Measurements from ENCODE around the gene CCL5. TPM values are rescaled to one million over a fixed set of nuclear protein-coding genes. Genes with fewer than 3 reads are reported as not detected.

The CCL5 gene
- total and polyA plus RNA-seq, 2 donors: 0.58 to 4.8 TPM

GRCh38 chr17:35846055-35846809, 33.9 kb downstream of the CCL5 start:
- H3K27ac ChIP-seq (ENCODE audit: low read depth): no peak overlapping the region
- DNase-seq (ENCODE audit: extremely low spot score): no peak
- 90% methylated on average over 3 of the region's 3 CpGs for WGBS
- no peak overlapping the region for H3K4me3 ChIP-seq (ENCODE audit: low read depth, low read length)
- peaks cover 13% of the 10 kb centered on the region for H3K36me3 ChIP-seq (ENCODE audit: insufficient read depth)
- no peaks in the 10 kb centered on the region for H3K4me1 ChIP-seq (ENCODE audit: insufficient read depth)

DNA sequence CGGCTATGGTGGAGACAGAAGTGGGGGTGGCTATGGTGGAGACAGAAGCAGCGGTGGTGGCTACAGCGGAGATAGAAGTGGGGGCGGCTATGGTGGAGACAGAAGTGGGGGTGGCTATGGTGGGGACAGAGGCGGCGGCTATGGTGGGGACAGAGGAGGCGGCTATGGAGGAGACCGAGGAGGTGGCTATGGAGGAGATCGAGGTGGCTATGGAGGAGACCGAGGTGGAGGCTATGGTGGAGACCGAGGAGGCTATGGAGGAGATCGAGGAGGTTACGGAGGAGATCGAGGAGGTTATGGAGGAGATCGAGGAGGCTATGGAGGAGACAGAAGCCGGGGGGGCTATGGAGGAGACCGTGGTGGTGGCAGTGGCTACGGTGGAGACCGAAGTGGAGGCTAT, 35.6 kb downstream of the CCL5 start:
- H3K4me1 ChIP-seq (ENCODE audit: insufficient read depth): no peaks in the 10 kb centered on the region
- no peak for DNase-seq (ENCODE audit: extremely low spot score)
- peaks cover 13% of the 10 kb centered on the region for H3K36me3 ChIP-seq (ENCODE audit: insufficient read depth)
- WGBS: 97% methylated on average over 19 of the region's 19 CpGs
- no peak overlapping the region for H3K27ac ChIP-seq (ENCODE audit: low read depth)
- H3K4me3 ChIP-seq (ENCODE audit: low read depth, low read length): no peak overlapping the region

DNA sequence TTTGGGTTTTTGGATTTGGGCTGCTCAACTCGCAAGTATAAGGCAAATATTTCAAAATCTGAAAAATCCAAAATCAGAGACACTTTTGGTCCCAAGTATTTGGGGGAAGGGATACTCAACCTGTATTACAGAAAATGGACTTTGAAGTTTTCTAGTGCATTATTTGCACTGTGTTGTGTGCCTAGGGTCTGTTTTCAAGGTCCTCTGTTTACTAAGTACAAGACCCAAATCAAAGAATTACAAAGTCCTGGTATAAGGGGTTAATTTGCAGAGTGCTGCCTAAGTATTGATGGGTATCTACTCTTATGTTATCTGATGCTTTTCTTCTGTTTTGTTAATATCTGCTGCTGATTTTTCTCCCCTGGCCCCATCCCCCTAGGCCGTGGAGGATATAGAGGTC, 36.5 kb downstream of the CCL5 start:
- WGBS: 91% methylated on average over 2 of the region's 2 CpGs
- H3K4me1 ChIP-seq (ENCODE audit: insufficient read depth): no peaks in the 10 kb centered on the region
- no peak overlapping the region for H3K4me3 ChIP-seq (ENCODE audit: low read depth, low read length)
- H3K27ac ChIP-seq (ENCODE audit: low read depth): no peak overlapping the region
- peaks cover 17% of the 10 kb centered on the region for H3K36me3 ChIP-seq (ENCODE audit: insufficient read depth)
- no peak for DNase-seq (ENCODE audit: extremely low spot score)

DNA sequence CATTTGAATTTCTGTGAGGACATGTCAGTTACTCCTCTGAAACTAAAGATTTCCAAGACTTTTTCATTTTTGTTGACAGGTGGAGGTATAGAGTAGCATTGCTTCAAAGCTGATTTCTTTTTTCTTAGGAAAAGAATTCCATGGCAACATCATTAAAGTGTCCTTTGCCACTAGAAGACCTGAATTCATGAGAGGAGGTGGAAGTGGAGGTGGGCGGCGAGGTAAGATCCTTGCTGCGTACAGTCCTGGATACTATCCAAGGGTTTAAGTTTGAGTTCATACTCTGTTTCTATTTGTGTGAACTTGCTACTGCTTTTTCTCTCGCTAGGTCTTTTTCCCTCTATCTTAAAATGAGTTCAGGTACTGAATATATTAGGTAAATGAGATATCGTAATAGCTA, 37.9 kb downstream of the CCL5 start:
- Histone ChIP-seq H3K4me1 (ENCODE audit: insufficient read depth) (no peaks in the 10 kb centered on the region), H3K27ac (ENCODE audit: low read depth) (no peak overlapping the region), H3K4me3 (ENCODE audit: low read depth, low read length) (no peak overlapping the region), H3K36me3 (ENCODE audit: insufficient read depth) (peaks cover 10% of the 10 kb centered on the region)
- WGBS: 97% methylated on average over 5 of the region's 5 CpGs
- DNase-seq (ENCODE audit: extremely low spot score): no peak

- no peak for DNase-seq (ENCODE audit: extremely low spot score)
- Histone ChIP-seq H3K4me3 (ENCODE audit: low read depth, low read length) (no peak overlapping the region), H3K27ac (ENCODE audit: low read depth) (no peak overlapping the region), H3K36me3 (ENCODE audit: insufficient read depth) (peaks cover 9% of the 10 kb centered on the region), H3K4me1 (ENCODE audit: insufficient read depth) (no peaks in the 10 kb centered on the region)
- WGBS: 83% methylated on average over 4 of the region's 4 CpGs
Observed at GRCh38 chr17:35841505-35841904, 38.7 kb downstream of the CCL5 start.

DNA sequence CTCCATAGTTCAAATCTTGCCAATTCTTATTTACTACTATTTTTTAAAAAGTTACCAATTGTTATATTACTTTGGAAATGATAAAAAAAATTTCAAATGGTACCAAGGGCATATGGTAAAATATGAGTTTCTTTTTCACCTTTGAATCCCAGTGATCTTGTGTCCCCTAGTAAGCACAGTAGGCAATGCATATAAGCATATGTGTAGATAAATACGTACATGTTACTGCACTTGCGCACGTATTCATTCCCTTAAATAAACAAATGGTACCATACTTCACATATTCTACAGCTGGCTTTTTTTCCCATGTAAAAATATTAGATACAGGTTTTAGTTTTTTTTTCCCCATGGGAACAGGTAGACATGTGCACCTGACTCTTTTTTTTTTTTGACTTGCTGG, 39.1 kb downstream of the CCL5 start:
- no peak for DNase-seq (ENCODE audit: extremely low spot score)
- Histone ChIP-seq H3K27ac (ENCODE audit: low read depth) (no peak overlapping the region), H3K4me3 (ENCODE audit: low read depth, low read length) (no peak overlapping the region), H3K4me1 (ENCODE audit: insufficient read depth) (no peaks in the 10 kb centered on the region), H3K36me3 (ENCODE audit: insufficient read depth) (peaks cover 9% of the 10 kb centered on the region)
- WGBS: 92% methylated on average over 3 of the region's 3 CpGs

- no peaks in the 10 kb centered on the region for H3K4me1 ChIP-seq (ENCODE audit: insufficient read depth)
- WGBS: 97% methylated on average over 1 of the region's 1 CpG
- DNase-seq (ENCODE audit: extremely low spot score): no peak
- peaks cover 4% of the 10 kb centered on the region for H3K36me3 ChIP-seq (ENCODE audit: insufficient read depth)
- no peak overlapping the region for H3K27ac ChIP-seq (ENCODE audit: low read depth)
- no peak overlapping the region for H3K4me3 ChIP-seq (ENCODE audit: low read depth, low read length)
Observed at GRCh38 chr17:35825206-35825605, 55.0 kb downstream of the CCL5 start.

Small RNA genes lying within 50 kb of the gene (small RNA-seq; reads per million reads assigned to genes)
- 4,595 reads per million, percentile 100 among the genes with 10 or more reads in this experiment for gene RF00100

Other genes with a start within 250 kb of the CCL5 start
- gene RASL10B, start 148.7 kb downstream of the CCL5 start, total RNA-seq: 0.69 TPM
- 3.0 TPM for gene RASL10B, start 148.7 kb downstream of the CCL5 start, polyA plus RNA-seq
- not detected for gene GAS2L2, start 127.1 kb downstream of the CCL5 start, total RNA-seq
- 0.09 TPM for gene GAS2L2, start 127.1 kb downstream of the CCL5 start, polyA plus RNA-seq
- gene C17orf50, start 119.5 kb downstream of the CCL5 start, total RNA-seq: not detected
- gene C17orf50, start 119.5 kb downstream of the CCL5 start, polyA plus RNA-seq: not detected
- 13.2 TPM for gene MMP28, start 84.7 kb downstream of the CCL5 start, total RNA-seq
- 48.6 TPM for gene MMP28, start 84.7 kb downstream of the CCL5 start, polyA plus RNA-seq
- gene TAF15, start 70.9 kb downstream of the CCL5 start, total RNA-seq: 129 TPM
- gene TAF15, start 70.9 kb downstream of the CCL5 start, polyA plus RNA-seq: 134 TPM
- not detected for gene HEATR9, start 11.5 kb downstream of the CCL5 start, total RNA-seq
- gene HEATR9, start 11.5 kb downstream of the CCL5 start, polyA plus RNA-seq: not detected
- gene RDM1, start 50.4 kb upstream of the CCL5 start, total RNA-seq: 1.2 TPM
- gene RDM1, start 50.4 kb upstream of the CCL5 start, polyA plus RNA-seq: 0.14 TPM
- not detected for gene LYZL6, start 63.4 kb upstream of the CCL5 start, total RNA-seq
- gene LYZL6, start 63.4 kb upstream of the CCL5 start, polyA plus RNA-seq: not detected
- gene CCL16, start 101.1 kb upstream of the CCL5 start, total RNA-seq: 0.21 TPM
- 0.29 TPM for gene CCL16, start 101.1 kb upstream of the CCL5 start, polyA plus RNA-seq
- 3.3 TPM for gene CCL14, start 106.4 kb upstream of the CCL5 start, total RNA-seq
- gene CCL14, start 106.4 kb upstream of the CCL5 start, polyA plus RNA-seq: 184 TPM
- 6.2 TPM for gene CCL15, start 121.2 kb upstream of the CCL5 start, total RNA-seq
- 1.3 TPM for gene CCL15, start 121.2 kb upstream of the CCL5 start, polyA plus RNA-seq
- 0.85 TPM for gene CCL23, start 137.6 kb upstream of the CCL5 start, total RNA-seq
- 16.9 TPM for gene CCL23, start 137.6 kb upstream of the CCL5 start, polyA plus RNA-seq
- gene CCL18, start 183.9 kb upstream of the CCL5 start, total RNA-seq: not detected
- gene CCL18, start 183.9 kb upstream of the CCL5 start, polyA plus RNA-seq: 1.5 TPM
- gene CCL3, start 209.8 kb upstream of the CCL5 start, total RNA-seq: 3.6 TPM
- gene CCL3, start 209.8 kb upstream of the CCL5 start, polyA plus RNA-seq: 2.6 TPM
- gene CCL4, start 223.5 kb upstream of the CCL5 start, total RNA-seq: 2.4 TPM
- 3.1 TPM for gene CCL4, start 223.5 kb upstream of the CCL5 start, polyA plus RNA-seq

All from urinary bladder (tissue), 4 donors.